Suprapubic skin (tissue), 3 donors: ENCODE measurements around the gene ITSN1.

ENCODE experiments used
- CTCF ChIP-seq, 2 donors: fragments of 200-600 bp in 1 of 2; fragments of 450-650 bp in 1 of 2; sonication (generic) in 1 of 2; IDR thresholded peaks; one replicate each; pipeline ENCODE4 v1.5.1; 2016 to 2019; ENCODE audit warnings: antibody characterized with exemption in 2 of 2, mild to moderate bottlenecking in 1 of 2, moderate library complexity in 1 of 2
- POLR2AphosphoS5 ChIP-seq, 3 donors: sonication (generic); formaldehyde crosslinking; IDR thresholded peaks; one replicate each; pipeline ENCODE4 v1.6.1; 2017; ENCODE audit warnings: antibody characterized with exemption in 3 of 3

DNA sequence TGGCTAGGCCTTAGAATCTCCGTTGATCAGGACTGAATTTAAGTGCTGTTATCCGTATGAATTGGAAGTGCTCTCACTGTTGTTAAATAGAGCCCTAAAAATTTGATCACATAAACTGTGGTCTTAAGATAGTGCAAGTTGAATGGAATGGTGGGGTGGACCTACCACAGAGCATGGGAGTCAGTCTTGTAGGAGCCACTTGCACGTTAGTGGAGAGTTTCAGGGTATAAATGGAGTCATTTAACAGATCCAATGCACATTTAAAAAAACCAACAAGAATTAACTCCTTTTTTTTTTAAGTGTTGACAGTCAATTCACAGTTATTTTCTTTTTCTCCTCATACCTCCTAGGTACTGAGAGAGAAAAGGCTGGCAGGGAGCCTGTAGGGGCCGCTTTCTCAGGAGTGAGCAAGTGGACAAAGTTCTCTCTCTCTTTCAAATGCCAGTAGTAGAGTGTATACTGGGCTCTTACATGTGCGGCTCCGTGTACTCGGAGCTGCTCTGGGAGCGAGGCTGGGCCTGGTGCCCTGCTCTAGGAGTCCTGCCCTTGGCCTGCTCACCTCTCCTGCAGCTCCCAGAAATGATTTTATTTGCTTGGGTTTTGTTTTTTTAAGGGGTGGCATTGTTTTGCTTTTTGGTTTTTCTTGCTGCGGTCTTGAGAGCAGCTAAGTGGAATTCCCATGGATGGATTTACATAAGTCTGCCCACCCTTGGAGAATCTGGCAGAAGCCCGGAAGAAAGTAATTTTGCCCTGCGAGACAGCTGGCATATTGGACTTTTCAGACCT lies 182.0 kb downstream of the ITSN1 start:
- TF ChIP-seq CTCF (IDR thresholded peaks at IDR 0.05) = no peak
- no peak for TF ChIP-seq POLR2AphosphoS5 (IDR thresholded peaks at IDR 0.05)
